BJ (cell line): ENCODE measurements around the gene DNM3. TPM values are rescaled to one million over a fixed set of nuclear protein-coding genes. Genes with fewer than 3 reads are reported as not detected.

Source experiments
- CTCF ChIA-PET: fragments of 350-600 bp; formaldehyde crosslinking; extraction: SDS; loops from one replicate; lab custom pipeline; 2021; ENCODE audit warnings: antibody characterized with exemption, inconsistent platforms; lab: Yijun Ruan, JAX
- POLR2A ChIA-PET: fragments of 300-600 bp; sonication (Branson Sonifier 250); formaldehyde crosslinking; extraction: SDS; loops from one replicate; lab custom pipeline; 2021; ENCODE audit warnings: antibody characterized with exemption; lab: Charles Lee
- DNase-seq: peaks from one replicate; pipeline ENCODE4 v3.0.0-alpha.2; 2011; ENCODE audit warnings: low read depth
- H3K27me3 ChIP-seq: 2 replicates; pipeline ENCODE4 v1.6.0; 2011; ENCODE audit warnings: low read length; ENCODE audit not compliant: control insufficient read depth, insufficient read depth
- H3K36me3 ChIP-seq: 2 replicates; pipeline ENCODE4 v1.5.1; 2011; ENCODE audit warnings: low read length; ENCODE audit not compliant: control insufficient read depth, insufficient read depth
- H3K4me3 ChIP-seq: 2 replicates; pipeline ENCODE4 v1.5.1; 2011; ENCODE audit warnings: low read depth, mild to moderate bottlenecking, control low read depth, low read length
- polyA plus RNA-seq: library from polyadenylated mRNA; depleted of rRNA; stranded (reverse); fragments of >200 nt; gene quantifications from 2 replicates; pipeline ENCODE4 v1.2.3, GENCODE V29; 2011
- TF ChIP-seq, protein P1 (sequence below): IDR thresholded peaks from 2 replicates; pipeline ENCODE4 v1.5.1; 2011; ENCODE audit warnings: low read depth, mild to moderate bottlenecking, control low read depth, inconsistent platforms, low read length, moderate library complexity; ENCODE audit not compliant: insufficient read depth

Gene DNM3
- polyA plus RNA-seq, 1 experiment, result 0.26 TPM

DNA sequence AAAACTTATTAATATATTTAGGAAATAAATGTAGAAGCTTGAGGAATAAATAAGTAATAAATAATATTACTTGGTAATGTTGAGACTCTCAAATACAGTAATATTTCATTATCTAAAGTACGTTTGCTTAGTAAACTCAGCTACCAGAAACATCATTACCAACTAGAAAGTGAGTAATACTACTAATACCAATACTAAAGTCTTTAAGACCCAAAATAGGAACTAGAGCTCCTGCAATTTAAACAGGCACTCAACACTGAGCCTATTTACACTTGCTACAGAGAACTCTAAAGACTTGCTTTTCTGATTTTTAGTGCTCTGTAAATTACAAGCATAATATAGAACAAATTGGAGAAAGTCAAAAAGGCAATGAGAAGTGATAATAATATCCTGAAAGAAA is 565.7 kb downstream of the DNM3 start:
- POLR2A ChIA-PET, result no interaction called here
- TF ChIP-seq, protein P1, sequence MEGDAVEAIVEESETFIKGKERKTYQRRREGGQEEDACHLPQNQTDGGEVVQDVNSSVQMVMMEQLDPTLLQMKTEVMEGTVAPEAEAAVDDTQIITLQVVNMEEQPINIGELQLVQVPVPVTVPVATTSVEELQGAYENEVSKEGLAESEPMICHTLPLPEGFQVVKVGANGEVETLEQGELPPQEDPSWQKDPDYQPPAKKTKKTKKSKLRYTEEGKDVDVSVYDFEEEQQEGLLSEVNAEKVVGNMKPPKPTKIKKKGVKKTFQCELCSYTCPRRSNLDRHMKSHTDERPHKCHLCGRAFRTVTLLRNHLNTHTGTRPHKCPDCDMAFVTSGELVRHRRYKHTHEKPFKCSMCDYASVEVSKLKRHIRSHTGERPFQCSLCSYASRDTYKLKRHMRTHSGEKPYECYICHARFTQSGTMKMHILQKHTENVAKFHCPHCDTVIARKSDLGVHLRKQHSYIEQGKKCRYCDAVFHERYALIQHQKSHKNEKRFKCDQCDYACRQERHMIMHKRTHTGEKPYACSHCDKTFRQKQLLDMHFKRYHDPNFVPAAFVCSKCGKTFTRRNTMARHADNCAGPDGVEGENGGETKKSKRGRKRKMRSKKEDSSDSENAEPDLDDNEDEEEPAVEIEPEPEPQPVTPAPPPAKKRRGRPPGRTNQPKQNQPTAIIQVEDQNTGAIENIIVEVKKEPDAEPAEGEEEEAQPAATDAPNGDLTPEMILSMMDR, result no peak
- DNase-seq, result no peak
- Histone ChIP-seq H3K27me3 (no peaks in the 10 kb centered on the region), H3K4me3 (no peak overlapping the region), H3K36me3 (no peaks in the 10 kb centered on the region)
- CTCF ChIA-PET, result no interaction called here

DNA sequence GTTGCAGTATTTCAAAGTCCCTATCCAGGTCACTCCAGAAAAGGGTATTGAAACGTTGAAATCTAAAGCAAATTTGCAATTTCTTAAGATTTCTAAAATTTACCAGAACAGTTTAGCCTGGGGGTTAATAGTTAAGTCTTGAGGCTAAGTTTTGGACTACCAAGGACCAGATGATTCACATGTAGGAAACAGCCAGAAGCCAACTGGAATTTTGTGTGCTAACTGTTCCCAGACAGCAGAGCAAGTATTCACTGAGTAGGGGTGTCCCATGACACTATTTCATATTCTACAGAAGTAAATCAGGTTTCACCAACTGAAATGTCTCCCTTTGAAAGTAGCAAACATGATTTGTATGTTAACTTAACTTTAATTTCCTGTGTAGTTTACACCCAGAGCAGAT is 567.7 kb downstream of the DNM3 start:
- ChIA-PET CTCF (interaction anchor here (0.8 kb wide), 1 partner anchor 10 kb away, joined by 4 read pairs; no protein-coding TSS in a partner anchor), POLR2A (no interaction called here)
- peak; percentile 43 for DNase-seq
- Histone ChIP-seq H3K4me3 (no peak overlapping the region), H3K36me3 (no peaks in the 10 kb centered on the region), H3K27me3 (no peaks in the 10 kb centered on the region)
- TF ChIP-seq, protein P1, result no peak

DNA sequence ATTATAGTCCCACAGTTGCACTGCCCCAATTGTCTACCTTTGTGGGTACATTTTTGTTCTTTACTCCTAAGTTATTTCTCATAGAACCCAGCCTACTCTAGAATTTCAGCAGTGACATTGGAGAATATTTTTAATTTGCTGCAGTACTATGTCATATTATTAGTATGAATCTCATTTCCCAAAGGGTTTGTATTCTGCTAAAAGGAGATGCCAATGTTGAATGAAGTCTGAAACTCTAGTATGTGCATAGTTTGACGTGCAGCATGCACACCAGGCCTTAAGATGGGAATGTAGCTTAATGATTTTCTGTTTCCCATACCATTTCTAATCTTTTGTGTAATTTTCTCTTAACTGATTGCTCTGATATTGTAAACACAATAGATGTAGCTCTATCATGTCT is 568.7 kb downstream of the DNM3 start:
- no peaks in the 10 kb centered on the region for H3K27me3 ChIP-seq
- TF ChIP-seq, protein P1, result no peak
- no peak overlapping the region for H3K4me3 ChIP-seq
- DNase-seq, result no peak
- no peaks in the 10 kb centered on the region for H3K36me3 ChIP-seq
- POLR2A ChIA-PET, result no interaction called here
- CTCF ChIA-PET, result interaction anchor here (0.8 kb wide), 1 partner anchor 11 kb away, joined by 4 read pairs; no protein-coding TSS in a partner anchor

DNA sequence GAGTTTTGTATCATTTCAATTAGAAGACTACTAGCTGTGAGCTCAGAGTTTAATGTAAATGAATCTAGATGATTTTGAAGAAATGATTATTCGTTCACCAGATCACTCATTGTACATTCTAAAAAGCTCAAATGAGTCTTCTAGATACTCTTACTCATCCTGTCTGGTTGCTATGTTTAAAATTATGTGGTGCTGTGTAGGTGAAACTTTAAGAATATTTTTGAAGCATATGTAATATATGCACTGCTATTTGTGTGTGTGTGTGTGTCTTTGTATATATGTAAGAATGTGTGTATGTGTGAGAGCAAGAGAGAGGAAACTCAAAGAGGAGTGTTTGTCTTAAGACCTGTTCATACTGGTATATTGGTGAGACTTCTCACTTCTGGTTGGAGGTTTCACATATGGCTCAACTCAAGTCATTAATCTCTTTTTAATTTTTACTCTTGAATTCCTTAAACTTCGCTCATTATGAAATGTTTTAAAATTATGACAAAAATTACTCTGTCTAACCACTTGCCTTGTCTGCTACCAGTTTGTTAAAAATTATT is 570.6 kb downstream of the DNM3 start:
- Histone ChIP-seq H3K27me3 (no peaks in the 10 kb centered on the region), H3K4me3 (no peak overlapping the region), H3K36me3 (no peaks in the 10 kb centered on the region)
- TF ChIP-seq, protein P1, result no peak
- POLR2A ChIA-PET, result no interaction called here
- CTCF ChIA-PET, result interaction anchor here (0.6 to 1.1 kb wide), 2 partner anchors 13 to 280 kb away, joined by 3 to 5 read pairs; no protein-coding TSS in a partner anchor
- no peak for DNase-seq

DNA sequence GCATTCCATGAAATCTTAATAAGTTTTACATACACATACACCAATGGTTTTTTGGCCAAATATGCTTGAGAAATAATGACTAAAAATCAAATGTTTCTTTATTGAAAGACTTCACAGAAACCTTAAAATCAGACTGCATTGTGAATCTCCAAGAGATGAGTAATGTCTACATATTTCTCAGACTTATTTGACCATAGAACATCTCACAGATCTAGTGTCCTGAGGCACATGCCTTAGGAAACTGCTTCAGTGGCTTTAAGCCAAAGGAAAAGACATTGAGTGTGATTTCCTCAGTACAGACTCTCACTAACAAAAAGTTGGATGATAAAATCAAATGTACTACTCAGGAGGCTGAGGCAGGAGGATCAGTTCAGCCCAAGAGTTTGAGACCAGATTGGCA is 573.0 kb downstream of the DNM3 start:
- Histone ChIP-seq H3K4me3 (no peak overlapping the region), H3K36me3 (no peaks in the 10 kb centered on the region), H3K27me3 (no peaks in the 10 kb centered on the region)
- TF ChIP-seq, protein P1, result no peak
- no peak for DNase-seq
- POLR2A ChIA-PET, result interaction anchor here (0.7 kb wide), 1 partner anchor 15 kb away, joined by 3 read pairs; no protein-coding TSS in a partner anchor
- CTCF ChIA-PET, result interaction anchor here (0.6 to 2.0 kb wide), 2 partner anchors 8 to 15 kb away, joined by 3 to 4 read pairs; no protein-coding TSS in a partner anchor
